Stimulated activated CD8-positive, alpha-beta memory T cell treated with anti-CD3 and anti-CD28 coated beads, Interleukin-7, amount 100 ng/mL, for 4 hours (primary cell): ENCODE data around the gene RAPGEF1.

ENCODE experiments used
- DNase-seq, 2 donors: peaks; one replicate each; pipeline ENCODE4 v3.0.0-alpha.2; 2020; ENCODE audit warnings: low read depth in 2 of 2

Gene RAPGEF1

GRCh38 chr9:131645078-131645776 is 94.6 kb downstream of the RAPGEF1 start:
- DNase-seq, result no peak

- DNase-seq, result no peak
Measured at GRCh38 chr9:131642496-131643083, 97.3 kb downstream of the RAPGEF1 start.

GRCh38 chr9:131641618-131642495 is 98.0 kb downstream of the RAPGEF1 start:
- DNase-seq, result no peak

DNA sequence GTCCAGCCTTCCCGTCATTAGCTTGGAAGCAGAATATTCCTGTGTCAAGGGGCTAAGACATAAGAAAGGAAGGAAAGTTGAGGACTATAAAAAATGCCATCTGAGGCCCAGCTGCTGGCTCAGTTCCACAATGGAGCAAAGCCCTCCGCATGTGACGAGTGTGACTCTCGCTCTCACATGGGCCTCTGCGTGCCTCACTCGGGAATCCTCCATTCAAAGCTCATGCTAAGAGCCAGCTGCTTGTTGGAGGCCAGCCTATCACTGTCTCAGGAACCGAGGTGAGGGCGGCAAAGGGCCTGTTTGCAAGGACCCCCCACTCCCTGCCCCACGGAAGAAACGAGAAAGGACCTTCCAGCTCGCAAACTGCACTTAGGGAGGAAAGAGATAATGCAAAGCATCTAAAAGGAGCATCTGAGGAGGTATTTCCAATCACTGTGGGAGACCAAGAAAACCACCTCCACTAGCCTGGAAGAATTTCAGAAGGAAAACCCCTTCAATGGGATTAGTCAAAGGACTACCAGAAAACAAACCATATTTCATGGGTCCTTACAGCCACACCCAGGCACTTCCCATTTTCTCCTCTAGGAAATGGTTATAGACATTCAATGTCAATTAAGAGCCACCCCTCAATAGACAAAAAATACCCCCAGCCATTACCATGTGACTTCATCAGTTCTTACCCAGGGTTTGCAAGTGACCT is 99.3 kb downstream of the RAPGEF1 start:
- DNase-seq, result no peak

GRCh38 chr9:131639769-131640437 is 100.0 kb downstream of the RAPGEF1 start:
- no peak for DNase-seq

GRCh38 chr9:131636593-131636992 is 103.3 kb downstream of the RAPGEF1 start:
- DNase-seq, result no peak

- no peak for DNase-seq
Measured at GRCh38 chr9:131635892-131636291, 104.0 kb downstream of the RAPGEF1 start.

DNA sequence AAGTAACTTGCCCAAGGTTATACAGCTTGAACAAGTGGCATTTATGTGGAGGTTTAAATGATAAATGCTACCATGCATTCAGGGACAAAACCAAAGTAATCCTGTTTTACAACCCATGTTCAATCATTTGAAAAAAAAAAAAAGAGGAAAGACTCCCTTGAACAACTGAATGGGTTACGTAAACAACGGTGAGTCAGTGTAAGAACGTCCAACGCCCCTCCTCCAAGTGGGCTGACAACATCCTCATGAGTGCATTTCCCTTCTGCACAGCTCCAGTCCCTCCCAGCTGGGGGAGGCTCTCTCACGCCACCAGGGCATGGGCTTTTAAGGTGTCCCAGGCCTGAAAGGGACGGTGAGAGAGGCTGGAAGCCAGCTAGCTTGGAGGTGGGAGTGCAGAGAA is 104.6 kb downstream of the RAPGEF1 start:
- DNase-seq, result peak; percentile 72 to 74

DNA sequence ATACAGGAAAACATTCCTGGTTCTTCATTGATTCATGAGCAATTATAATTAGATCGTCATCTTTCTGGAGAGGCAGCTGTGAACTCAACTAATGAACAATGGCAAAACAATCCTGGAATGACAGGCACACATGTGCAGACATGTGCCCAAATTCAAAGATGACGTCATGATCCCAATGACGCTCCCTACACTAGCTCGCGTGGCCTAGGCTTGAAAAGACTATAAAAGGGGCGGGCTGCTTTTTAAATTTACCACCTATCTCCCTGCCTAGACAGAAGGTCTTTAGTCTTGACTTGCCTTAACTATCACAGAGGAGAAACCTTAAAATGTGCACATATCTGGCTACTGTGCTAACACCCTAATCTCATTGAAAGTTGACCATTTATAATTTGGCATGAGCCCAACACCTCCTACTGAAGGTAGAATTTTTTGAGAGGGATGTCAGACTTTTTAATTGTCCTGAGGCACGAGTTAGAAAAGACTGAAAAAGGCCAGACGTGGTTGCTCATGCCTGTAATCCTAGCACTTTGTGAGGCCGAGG is 106.3 kb downstream of the RAPGEF1 start:
- DNase-seq, result no peak

- no peak for DNase-seq
Measured at GRCh38 chr9:131631306-131631705, 108.6 kb downstream of the RAPGEF1 start.

DNA sequence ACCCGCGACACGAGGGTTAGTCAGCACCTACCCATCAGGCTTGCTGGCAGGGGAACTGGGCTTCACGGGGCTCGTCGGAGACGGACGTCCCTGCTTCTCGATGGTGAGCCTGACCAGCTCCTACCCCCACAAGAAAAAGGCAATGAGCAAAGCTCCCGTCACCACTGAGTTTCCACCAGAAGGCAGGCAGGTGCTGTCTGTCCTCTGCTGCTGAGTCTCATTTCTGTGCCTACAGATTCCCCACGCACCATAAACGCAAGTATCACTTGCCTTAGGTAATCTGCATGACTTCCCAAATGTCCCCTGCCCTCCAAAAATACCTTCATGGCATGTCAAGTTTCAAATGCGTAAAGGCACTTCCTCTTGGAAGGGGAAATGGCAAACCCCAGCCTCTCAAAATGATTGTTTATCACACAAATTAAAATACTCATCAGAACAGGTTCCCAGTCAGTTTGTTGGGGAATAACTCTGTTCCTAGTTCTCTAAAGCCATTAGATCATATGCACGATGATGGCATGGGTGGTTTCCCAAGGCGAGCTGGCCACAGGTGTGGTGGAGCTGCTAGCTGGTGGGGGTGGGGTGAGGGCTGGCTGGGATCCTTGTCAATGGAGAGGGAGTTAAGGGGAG is 109.6 kb downstream of the RAPGEF1 start:
- DNase-seq, result no peak

DNA sequence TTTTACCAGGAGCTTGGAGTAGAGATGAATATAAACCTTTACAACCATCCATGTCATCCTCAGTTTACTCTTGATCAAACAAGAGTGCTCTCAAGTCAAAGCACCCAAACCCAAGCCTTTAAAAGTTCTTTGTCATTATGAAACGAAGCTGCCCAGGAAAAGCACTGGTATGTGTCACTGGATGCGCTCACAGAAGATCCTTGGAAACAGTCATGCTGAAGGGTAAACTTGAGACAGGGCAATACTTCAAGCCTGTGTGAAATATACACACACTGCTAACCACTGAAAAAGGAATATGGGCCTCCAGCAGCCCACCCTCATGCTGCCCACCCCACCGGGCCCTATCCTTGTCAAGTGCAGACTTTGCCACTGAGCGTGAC is 110.1 kb downstream of the RAPGEF1 start:
- DNase-seq, result no peak

DNA sequence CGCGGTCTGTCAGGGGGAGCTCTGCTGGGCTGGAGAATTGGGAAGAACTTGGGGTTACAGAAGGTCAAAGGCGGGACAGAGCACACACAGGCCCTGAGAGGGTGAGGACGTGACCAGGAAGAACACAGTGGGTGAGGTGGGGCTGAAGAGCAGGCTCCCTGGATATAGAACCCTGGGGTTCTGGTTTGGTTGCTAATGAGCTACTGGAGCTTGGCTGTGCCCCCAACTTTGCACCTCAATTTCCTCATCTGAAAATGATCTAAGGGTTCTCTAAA is 110.7 kb downstream of the RAPGEF1 start:
- no peak for DNase-seq

- DNase-seq, result no peak
Measured at GRCh38 chr9:131628459-131629225, 111.2 kb downstream of the RAPGEF1 start.

GRCh38 chr9:131627648-131628458 is 112.0 kb downstream of the RAPGEF1 start:
- DNase-seq, result peak; percentile 40 to 66

DNA sequence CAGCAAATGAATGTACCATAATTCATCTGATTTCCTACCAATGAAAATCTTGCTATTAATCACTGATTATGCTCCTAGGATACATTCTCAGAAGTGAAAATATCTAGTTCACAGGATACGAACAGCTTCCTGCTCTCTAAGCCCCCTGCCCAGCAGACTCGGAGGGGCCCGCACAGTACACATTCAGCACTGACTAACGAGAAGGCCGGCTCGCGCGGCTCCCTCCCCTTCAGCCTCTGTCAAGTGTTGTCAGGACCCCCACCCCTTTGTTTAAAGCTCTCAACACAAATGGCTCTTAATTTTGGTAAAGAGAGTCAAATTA is 112.6 kb downstream of the RAPGEF1 start:
- DNase-seq, result no peak

DNA sequence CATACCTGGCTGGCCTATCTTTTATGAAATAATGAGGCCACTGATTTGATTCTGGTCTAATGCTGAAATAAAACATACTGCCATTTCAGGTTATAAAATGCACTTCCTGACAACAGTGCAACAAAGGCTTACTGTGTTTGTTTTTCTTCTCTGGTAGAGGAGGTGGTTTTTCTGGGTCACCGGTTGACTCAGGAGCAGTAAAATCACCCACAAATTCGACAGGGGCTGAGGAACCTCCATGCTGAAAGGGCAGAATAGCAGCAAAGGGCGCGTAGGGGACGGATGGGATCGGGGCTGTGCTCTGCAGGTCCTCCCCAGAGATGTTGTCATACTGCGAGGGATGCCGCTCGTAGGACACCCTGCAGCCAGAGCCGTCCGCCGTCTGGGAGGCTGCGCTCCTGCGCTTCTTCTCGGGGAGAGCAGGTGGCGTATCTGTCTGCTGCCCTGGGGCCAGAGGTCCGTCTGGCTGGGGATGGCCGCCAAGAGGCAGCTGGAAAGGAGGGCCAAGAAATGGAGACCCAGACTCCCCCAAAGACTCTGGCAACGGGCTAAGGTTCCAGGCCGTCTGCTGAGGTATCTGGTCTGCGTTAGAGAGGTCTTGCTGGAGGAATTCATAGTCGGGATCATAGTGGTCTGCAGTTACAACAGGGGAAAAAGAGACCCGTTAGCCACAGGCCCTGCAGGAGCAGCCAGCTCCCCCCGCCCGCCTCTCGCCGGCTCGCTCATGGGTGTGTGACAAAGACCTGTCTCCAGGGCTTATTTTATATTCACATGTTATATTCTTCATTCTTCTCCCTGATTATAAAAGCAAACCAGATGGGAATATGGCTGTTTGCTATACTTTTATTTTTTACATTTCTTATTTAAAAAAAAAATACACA is 113.8 kb downstream of the RAPGEF1 start:
- DNase-seq, result no peak

GRCh38 chr9:131625508-131625787 is 114.4 kb downstream of the RAPGEF1 start:
- DNase-seq, result no peak
